Subcutaneous adipose tissue (tissue), 4 donors: Measurements from ENCODE around the gene TMEM229B. TPM values are rescaled to one million over a fixed set of nuclear protein-coding genes. Genes with fewer than 3 reads are reported as not detected.

ENCODE experiments used
- total RNA-seq, 4 donors: library from RNA; depleted of rRNA; stranded (reverse); fragments of >200 nt; gene quantifications; one replicate each; pipeline ENCODE4 v1.1.0, GENCODE V29; 2016
- TF ChIP-seq, protein P1 (sequence below): fragments of 450-650 bp; IDR thresholded peaks from one replicate; pipeline ENCODE4 v1.5.1; 2016; ENCODE audit warnings: low read depth, mild to moderate bottlenecking, control low read depth, antibody characterized with exemption, moderate library complexity

TMEM229B gene
- total RNA-seq, 4 donors from 2014 or later, result 1.4 to 10.2 (median 2.2) TPM; not detected in 1

DNA sequence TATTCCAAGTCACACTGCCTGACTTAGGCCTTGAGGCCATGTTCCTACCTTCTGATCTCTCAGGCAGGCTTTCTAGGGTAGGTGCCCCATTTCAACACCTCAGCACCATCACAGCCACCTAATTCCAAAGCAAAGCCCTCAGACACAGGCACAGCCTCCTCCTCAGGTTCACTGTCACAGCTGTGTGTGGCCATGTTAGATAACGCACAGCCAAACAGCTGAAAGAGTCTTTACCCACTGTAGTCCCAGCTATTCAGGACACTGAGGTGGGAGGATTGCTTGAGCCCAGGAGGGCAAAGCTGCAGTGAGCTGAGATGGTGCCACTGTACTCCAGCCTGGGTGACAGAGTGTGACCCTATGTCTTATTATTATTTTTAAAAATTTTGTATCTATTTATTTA is 7.3 kb upstream of the TMEM229B start:
- TF ChIP-seq, protein P1, sequence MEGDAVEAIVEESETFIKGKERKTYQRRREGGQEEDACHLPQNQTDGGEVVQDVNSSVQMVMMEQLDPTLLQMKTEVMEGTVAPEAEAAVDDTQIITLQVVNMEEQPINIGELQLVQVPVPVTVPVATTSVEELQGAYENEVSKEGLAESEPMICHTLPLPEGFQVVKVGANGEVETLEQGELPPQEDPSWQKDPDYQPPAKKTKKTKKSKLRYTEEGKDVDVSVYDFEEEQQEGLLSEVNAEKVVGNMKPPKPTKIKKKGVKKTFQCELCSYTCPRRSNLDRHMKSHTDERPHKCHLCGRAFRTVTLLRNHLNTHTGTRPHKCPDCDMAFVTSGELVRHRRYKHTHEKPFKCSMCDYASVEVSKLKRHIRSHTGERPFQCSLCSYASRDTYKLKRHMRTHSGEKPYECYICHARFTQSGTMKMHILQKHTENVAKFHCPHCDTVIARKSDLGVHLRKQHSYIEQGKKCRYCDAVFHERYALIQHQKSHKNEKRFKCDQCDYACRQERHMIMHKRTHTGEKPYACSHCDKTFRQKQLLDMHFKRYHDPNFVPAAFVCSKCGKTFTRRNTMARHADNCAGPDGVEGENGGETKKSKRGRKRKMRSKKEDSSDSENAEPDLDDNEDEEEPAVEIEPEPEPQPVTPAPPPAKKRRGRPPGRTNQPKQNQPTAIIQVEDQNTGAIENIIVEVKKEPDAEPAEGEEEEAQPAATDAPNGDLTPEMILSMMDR, result no peak

DNA sequence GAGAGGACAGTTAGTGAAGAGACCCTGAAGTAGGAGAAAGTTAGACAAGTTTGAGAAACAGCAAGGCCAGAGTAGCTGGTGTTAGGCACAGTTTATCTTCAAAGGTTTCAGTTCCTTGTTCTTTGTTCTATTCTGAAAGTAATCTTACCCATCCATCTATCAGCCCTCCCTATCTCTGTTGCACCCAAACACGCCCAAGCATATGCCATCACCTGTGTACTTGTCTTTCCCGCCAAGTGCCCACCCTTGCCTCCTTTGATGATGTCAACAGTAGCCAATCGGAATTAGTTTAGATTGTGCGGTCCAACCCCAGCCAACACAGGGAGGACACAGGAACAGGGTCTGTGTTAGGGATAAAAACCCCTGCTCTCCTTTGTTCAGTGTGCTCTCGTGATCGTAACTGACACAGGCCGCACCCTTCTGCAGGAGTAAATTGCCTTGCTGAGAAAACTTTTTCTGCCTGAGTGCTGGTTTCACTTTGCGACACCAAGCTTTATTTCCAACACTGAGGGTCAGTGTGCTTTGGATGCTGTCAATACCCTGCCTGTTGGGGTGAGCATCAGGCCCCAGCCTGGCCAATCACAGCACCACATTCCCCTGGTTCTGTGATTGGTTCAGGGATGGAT is 4.7 kb upstream of the TMEM229B start:
- TF ChIP-seq, protein P1, result no peak

DNA sequence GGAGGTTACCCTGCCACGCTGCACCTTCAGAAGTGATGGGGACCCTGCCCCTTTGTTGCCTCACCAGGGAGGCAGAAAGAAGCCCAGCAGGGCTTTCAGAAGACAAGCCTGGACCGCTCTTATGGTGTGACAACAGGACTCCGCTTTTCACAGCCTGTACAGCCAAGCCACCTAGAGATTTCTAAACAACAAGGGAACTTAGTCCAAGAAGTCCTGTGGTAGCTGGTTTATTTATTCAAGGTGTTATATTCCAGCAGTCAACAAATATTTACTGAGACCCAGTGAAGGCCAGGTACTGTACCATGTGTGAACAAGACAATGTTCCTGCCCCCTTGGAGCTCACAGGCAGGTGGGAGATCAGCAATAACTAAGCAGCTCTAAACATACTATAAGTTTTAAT is 4.0 kb upstream of the TMEM229B start:
- TF ChIP-seq, protein P1, result no peak

DNA sequence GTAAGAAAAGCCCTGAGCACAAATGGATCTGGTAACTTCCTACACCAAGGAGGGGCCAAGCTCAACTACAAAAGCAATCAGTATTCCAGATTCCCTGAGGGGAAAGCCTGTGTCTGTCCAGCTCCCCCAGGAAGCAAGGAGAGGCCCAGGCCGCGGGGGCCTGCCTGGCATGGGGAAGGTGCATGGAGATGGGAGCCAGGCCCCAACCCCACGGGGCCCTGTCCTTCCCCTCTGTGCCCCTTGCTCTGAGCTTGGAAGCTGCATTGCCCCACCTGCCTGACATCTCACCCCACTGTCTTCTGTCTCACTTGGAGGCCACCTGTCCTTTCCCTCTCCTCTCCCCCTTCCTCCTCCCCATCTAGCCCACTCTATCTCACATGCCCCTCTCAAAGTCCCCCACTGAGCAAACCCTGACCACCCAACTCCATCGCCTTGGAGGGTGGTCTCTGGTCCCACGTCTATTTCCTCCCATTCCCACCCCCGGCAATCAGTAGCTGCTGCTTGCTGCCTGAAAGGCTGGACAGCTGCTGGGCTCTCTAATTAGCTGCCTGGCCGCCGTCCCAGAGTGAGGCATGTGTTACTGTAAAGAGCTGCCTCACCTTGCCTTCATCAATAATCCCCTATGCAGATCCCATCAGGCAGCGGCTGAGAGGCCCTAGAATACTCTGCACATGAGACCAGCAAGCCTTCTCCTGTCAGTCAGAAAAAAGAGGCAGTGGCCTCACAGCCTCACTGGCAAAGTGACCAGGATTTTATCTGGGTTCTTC is 3.4 kb upstream of the TMEM229B start:
- TF ChIP-seq, protein P1, result no peak

DNA sequence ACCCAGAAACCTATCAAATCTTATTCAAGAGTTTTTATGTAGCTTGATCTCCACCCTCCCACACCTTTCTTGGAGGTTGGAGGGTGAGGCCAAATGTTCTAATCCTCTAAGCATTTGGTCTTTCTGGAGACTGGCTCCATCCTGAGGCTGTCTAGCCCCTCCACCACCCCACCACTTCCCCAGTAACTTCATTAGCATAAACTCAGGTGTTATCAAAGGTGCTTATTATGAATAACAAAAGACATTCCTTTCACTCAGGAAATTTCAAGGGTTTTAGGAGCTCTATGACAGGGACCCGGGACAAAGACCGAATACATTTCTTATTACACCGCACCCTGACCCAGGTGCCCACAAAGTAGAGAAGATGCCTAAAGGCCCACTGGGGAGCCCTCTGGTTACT is 2.8 kb upstream of the TMEM229B start:
- TF ChIP-seq, protein P1, result no peak

DNA sequence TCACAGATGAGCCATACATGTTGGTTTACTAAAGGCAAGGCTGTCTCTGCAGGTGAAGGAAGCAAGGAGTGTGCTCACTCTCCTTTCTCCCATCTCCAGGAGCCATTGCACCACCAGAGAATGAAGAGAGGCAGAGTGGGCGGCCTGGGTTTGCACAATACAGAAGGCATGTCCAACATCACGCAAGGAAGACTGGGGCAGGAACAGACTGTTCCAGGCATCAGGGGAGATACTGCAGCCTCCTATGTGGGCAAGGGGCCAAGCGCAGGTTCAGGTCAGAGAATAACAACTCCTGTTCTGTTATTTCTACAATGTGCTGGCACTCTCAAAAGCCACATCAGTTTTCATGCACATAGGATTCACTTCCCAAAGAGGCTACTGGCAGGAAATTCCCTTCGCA is 1.7 kb upstream of the TMEM229B start:
- TF ChIP-seq, protein P1, result no peak

DNA sequence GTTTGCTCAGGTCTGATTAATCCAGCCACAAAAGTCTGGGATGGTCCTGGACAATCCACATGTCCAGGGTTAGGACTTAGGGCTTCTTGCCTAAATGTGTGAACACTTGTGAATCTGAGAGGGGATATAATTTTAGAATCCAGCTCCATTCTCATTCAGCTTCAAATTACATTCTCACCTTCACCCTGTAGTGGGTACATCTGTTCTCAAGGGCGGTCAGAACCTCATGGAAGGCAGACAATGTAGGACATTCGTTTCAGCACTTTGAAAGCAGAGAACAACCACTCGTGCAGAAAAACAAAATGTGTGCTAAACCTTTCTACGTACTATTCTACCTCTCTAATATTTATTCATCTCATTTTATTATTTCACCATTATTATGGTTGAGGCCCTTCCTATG is 1.2 kb downstream of the TMEM229B start:
- TF ChIP-seq, protein P1, result no peak
